ENCODE measurements around the gene NKD1.

The NKD1 gene

DNA sequence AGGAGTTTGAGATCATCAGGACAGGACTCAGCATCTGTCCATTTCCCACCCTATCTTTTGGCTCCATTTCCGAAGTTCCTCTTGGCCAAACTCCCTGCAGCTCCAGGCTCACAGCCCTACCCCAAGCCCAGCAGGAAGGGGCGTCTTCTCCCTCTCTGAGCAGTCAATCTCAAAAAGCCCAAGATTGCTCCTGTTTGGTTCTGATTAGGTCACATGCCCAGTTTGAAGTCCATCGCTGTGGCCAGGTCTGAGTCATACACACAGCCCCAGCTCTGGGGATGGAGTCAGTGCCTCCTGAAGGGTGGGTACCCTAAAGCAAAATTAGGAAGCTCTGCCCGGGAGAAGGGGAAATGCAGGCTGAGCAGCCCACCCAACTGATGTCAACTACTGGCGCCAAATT is 109.0 kb downstream of the NKD1 start:
- DNase-seq, result no peak

DNA sequence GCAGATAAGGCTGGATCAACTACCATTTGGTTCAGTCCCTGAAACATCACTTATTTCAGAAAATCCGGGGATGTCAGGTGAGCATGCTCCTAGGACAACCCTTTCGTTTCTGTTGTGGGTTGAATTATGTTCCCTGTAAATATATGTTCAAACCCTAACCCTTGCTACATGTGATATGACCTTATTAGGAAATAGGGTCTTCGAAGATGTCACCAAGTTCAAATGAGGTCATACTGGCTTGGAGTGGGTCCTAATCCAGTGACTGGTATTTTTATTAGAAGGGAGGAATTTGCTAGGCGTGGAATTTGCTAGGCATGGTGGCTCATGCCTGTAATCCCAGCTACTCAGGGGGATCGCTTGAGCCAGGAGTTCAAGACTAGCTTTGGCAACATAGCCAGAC is 111.6 kb downstream of the NKD1 start:
- no peak for DNase-seq

DNA sequence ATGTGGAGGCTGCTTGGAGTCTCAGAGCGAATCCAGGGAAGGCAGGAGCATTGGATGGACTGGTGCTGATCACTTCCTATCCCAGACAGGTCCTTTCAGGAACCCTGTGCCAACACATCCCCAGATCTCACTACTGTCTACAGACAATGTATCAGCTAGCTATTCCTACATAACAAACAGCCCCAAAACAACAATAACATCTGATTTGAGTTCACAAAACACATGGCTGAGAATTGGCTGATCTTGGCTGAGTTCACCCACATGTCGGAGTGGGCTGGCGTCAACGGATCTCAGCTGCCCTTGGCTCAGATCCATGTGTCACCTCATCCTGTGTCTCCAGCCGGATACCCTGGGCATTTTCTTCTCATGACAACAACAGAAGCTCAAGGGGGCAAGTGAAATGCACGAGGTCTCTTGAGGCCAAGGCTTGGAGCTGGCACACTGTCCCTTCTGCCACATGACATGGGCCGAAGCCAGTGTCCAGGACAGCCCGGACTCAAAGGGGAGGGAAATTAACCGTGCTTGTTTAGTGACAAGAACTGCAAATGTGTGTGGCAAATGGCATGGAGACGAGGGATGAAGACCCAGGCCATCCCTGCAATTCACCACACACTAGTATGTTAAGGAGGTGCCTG is 114.2 kb downstream of the NKD1 start:
- DNase-seq, result no peak

DNA sequence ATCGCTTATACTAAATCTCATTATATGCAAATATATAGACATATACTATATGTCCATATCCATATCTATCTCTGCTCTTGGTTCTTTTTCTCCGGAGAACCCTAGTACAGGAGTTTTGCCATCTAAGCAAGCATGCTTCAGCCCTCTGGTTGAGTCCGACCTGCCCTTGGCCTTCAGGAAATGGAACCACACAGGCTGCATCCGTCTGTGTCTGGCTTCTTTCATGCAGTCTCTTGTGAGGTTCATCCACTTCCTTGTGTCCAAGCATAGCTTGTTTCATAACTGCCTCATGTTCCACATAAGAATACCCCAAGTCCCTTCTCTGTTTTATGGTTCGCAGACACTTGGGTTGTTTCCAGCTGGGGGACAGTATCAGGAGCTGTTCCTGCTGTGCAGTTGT is 116.1 kb downstream of the NKD1 start:
- no peak for DNase-seq

DNA sequence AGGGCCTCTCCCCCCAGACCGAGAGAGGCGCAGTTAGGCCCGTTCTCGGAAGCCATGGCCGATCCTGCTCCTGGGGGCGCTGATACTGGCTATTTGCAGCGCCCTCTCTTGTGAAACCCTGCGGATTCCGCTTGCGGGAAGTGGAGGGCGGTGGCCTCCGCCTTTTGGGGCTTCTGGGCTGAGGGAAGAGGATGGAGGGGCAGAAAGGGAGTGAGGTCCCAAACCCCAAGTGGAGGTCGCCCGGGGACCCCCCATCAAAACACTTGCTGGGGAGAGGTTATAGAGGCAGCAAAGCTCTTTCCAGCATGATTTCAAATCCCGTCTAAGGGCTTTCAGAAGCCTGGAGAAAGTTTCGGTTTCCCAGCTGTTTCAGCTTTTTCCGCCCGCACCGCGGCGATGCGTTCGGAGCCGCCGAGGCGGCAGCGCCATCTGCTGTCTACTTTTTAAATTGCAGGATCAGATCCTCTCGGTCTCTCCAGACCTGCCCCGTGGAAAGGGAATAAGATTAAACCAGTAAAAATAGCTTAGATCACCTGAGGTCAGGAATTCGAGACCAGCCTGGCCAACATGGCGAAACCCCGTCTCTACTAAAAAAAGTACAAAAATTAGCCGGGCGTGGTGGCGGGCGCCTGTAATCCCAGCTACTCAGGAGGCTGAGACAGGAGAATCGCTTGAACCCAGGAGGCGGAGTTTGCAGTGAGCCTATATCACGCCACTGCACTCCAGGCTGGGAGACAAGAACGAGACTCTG is 117.1 kb downstream of the NKD1 start:
- peak; percentile 73 to 90 for DNase-seq

DNA sequence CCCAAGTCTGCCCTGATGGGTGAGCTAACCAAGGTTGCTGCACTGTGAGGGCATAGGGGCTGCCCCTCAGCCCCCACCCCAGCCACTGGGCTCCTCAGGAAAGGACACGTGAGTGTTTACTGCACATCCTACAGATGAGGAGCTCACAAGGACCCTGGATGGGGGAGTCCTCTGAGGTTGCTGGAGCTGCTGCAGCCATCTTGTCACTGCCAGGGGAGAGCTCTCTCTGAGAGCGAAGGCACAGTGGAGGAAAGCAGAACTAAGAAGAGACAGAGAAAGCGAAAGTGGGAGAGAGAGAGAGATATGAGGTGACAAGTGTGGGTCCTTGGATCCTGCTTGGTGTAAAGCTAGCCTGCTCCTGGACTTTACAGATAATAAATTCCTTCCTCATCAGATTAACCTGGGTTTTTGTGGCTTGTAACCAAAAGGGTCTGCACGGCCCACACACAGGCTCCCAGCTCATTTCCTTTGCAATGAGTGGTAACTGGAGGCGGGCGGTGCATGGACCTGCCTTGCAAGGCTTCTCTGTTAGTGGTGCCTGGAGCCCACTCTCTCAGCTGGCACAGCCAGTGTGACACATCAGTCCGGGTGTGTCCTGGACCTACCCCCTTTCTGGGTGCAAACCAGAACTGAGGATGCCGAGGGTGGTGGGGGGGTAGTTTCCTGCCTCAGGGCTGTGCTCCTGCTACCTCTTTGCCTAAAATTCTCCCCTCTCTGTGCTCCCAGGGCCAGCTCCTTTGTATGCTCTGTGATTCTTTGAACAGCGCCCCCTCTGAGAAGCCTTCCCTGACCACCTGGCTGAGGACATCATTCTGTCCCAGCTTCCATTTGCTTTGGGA is 118.7 kb downstream of the NKD1 start:
- DNase-seq, result peak; percentile 42 to 57

DNA sequence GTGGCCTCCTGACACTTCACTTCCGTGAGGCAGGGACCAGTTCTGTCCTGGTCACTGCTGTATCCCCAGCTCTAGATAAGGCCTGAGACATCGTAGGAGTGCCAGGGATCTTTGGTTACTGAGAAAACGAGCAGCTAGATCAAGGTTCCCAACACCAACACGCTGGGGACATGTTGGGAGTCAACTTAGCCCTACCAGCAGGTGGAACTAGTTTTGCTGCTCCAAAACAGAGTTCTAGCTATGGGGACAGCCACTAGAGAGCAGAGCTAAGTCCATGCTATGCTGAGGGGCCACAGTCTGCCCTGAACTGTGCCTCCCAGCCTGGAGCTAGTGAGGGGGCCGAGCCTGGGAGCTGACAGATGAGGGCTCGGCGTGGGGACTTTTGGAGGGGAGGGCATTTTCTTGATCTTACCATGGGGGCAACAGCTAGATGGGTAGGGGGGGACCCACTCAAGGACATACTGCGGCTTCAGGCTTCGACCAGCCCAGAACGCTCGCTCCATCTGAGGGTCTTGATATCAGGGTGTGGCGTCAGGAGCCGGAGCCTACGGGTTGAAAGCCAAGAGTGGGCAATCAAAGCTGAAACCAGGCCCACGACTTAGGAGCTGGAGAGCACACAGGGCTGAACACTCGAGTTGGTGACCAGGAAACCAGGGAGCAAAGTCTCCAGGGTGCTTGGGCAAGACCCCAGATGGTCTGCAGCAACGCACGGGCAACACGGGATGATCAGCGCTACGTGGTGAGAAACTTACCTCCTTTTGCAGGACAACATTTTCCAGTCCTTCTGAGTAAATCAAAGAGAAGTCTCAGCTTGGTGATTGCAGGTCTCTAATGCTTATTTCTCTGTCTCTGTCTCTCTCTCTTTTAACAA is 119.5 kb downstream of the NKD1 start:
- DNase-seq, result no peak

DNA sequence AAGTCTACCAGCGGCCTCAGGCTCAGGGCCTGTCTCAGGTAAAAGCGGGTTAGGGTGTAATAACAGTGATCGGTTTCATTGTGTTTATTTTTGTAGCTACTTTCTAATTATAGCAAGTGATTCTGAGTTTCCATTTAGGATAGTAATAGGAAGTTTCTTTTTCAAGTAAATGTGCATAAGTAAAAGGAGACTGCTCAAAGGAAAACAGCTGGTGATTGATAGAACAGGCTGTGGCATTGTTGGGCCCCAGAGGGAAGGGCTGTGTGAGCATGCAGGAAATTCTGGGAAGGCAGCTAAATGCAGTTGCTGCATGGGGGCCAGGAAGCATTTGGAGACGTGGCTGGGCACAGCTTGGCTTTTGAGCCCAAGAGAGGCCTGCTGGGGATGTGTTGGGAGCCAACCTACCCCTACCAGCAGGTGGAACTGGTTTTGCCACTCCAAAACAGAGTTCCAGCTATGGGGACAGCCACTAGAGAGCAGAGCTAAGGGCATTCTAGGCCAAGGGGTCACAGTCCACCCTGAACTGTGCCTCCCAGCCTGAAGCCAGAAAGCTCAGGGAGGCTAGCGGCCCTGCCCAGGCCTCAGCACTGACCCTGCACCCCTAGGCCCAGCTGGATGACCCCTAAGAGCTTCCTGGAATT is 120.3 kb downstream of the NKD1 start:
- no peak for DNase-seq

DNA sequence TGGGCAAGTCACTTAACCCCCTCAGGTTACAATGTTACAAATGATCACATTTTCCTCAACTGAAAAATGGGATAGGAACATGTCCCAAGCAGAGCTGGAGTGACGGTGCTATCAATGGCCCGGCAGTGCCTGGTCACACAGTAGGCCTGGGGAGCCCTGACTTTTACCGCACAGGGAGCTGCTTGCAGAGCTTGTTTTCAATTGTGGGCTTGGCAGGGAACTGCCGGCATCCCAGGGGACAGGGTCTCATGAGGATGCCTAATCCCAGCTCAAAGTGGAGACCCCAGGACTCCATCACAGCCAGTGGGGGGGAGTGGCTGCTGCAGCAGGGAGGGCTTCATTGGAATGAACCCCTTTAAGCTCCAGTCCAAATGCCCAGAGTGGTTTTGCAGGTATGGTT is 121.5 kb downstream of the NKD1 start:
- DNase-seq, result no peak

DNA sequence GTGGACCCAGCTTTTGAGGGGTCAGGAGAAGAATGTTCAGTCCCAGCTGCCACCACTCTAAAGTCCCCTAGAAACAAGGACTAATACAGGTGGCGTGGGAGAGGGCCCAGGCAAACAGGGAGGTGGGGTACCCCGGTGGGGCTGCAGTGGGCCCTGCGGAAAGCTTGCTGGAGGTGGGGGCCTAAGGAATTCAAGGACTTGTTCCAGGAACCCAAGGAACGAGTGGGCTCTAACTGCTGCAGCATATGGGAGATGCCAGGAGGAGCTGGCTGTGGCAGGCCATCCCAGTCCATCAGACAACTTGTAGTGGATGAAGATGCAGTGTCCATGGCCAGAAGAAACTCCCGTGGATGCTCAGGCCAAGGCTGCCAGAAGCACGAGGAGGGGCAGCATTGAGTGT is 122.3 kb downstream of the NKD1 start:
- DNase-seq, result no peak

DNA sequence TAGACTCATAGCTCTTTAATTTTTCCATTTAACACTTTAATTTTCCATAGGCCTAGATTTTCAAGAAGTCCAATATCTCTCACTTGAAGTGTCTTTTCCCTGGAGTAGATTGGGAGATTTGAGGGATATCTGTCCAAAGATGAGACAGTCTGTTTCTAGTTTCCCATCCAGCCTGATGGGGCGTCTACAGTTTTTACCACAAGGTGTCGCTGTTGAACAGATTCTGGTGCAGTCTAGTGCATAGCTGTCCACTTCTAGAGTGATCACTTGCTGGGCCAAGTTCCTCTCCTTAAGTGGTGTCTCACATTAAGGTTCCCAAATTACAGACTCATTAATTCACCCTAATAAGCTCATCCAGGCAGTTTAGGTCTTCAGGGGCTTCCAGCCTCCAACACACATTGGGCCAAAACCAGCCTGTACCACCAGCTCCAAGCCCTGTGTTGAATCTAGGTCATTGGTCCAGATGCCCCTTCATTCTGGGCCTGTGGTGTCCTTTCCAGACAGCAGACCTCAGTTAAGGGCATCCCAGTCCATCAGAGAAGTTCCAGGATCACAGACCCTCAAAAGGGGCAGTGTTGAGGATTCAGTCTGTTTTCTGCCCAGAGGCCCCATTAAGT is 123.6 kb downstream of the NKD1 start:
- peak in 1 of 2 donors; percentile 60 for DNase-seq

DNA sequence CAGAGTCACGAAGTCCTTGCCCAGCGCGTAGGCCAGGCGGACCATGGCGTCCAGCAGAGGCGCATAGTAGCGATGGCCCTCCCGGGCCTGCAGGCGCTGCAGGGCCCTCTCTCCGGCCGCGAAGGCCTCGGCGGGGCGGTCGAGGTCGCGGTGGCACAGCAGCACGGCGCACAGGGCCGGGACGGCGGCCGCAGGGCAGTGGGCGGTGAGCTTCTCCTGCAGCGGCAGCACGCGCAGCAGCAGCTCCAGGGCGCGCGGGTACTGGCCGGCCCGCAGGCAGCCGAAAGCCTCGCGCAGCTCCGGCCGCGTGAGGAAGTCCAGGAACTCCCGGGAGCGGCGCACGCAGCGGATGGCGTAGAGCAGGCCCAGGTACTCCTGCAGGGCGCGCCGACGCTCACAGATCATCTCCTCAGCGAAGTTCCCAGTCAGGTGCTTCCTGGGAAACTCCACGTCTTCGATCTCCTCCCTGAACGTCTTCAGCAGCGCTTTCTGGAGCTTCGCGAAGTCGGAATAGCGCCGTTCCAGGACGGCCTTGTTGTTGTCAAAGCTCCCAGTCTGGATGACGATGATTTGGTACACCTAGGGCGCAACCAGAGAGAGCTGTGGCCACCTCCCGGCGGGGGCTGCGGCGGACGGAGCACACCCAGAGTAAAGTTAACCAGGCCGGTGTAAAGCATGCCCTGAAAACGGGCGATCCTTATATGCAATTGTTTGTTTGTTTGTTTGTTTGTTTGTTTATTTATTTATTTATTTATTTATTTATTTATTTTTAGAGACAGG is 125.5 kb downstream of the NKD1 start:
- no peak for DNase-seq

DNA sequence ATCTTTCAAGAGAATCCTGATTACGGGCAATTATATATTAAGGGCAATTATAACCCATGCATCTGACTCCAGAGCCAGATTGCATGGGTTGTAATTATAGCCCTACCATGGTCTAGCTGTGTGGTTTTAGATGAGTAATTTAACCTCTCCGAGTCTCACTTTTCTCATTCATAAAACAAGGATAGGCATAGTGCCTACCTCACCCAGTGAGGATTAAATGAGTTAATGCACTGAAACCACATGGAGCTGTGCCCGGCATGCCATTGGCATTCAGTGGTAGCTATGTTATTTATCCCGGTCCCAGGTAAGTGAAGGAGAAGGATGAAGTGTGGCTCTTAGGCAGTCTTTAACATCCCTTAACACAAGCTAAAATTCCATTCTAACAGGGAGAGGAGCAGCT is 126.6 kb downstream of the NKD1 start:
- DNase-seq, result no peak

DNA sequence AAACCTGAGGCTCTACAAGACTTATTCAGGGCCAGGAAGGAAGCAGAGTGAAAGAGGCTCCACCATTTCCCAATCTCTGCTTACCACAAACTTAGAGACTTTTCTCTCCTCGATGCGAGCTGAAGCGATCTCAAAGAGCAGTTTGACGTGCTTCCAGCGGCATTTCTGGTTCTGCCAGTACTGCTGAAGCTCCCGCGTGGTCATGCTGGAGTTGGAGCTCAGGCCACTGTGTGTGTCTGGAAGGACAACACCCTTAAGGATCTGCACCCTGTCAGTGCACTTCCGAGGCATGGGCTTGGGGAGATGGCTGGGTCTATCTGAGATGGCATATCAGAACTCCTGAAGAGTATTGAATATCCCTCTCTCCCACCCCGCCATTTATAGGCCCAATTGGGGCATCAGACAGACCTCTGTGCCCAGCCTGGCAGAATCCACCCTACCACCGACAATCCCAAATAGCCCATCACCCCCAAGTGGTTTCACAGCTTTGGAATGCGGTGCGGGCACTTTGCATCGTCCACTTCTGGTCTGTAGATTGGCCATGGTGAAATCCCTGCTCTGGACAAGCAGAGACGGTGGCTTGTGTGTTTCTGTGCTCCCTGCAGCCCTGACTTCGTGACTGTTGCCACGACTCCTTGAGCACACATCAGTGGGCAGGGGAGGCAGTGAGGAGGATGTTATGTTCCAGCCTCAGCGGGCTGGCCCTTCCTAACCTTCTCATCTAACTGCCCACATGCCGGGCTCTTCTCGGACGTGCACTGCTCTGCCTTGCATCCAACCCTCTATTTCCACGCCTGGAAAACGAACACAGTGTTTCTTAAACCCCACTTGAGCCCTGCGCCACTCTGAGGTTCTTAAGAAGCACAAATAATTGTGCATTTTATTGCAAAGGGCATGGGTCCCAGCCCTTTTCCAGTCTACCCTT is 127.8 kb downstream of the NKD1 start:
- DNase-seq, result no peak

DNA sequence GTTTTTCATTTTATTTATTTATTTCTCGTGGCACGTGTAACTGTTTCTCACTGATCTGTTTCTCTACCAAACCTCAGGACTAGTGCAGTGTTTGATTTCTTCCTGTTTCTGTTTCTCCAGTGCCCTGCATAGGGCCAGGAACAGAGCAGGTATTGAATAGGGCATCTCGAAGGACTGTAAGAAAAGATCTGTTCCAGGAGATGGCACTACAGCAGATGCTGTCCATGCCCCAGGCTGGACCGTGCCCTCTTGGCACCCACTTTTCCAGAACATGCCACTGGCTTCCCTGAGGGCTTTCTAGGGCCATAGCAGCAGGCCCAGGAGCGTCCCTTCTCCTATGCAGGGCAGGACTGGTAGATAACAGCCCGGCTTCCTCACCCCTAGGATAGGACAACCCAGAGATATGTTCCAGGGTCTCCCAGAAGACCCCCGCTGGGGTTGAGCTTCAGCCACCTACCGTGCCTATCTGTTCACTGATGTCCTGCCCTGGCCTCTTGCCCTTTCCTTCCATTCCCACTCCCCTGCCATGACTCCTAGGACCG is 128.6 kb downstream of the NKD1 start:
- DNase-seq, result no peak

DNA sequence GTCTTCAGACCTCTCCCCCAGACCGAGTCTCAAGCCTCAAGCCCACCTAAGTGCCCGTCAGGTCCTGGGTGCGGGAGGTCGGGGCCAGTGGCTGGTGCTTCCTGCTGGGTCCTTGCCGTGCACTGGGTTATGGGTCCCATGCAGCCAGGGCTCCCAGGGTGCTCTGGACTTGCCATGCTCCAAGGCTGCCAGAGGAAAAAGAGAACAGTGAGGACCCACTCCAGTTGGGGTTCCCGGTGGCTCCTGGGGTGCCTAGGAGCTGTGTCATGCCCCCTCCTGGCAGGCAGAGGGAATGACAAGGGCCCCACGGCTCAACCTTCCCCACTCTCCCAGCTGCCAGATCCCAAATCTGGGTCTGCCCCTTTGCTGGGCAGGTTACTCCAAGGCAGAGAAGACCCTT is 129.2 kb downstream of the NKD1 start:
- DNase-seq, result no peak

DNA sequence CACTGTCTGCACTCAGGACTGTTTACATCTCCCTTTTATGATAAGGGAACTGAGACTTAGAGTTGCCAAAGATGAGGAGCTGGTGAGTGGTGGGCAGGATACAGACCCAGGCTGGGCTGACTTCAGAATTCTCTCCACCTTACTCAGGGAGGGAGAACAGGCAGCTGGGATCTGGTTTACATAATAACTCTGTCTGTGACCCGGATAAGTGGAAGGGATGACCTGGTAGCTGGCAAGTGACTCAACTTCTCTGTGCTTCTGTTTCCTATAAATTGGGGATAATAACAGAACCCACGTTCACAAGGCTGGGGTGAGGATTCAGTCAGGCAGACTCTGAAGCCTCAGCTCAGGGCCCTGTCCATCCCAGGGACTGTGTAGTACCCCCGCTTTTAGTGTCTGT is 130.3 kb downstream of the NKD1 start:
- no peak for DNase-seq

DNA sequence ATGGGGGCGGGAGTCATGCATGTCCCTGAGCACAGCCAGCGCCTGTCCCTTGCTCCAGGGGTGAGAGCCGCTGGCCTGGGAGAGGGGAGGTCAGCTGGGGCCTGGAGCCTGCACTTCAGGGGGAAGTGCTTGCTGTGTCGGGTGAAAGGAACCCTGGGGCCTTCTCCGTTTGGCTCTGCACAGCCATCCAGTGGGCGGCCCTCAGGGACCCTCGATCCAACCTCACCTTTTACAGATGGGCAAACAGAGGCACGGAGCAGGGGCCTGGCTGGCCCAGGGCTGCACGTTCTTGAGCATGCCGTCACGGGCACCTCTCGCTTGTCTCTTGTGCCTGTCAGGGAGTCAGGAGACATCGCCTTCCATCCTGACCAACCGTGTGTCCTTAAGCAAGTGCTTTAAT is 131.1 kb downstream of the NKD1 start:
- no peak for DNase-seq

DNA sequence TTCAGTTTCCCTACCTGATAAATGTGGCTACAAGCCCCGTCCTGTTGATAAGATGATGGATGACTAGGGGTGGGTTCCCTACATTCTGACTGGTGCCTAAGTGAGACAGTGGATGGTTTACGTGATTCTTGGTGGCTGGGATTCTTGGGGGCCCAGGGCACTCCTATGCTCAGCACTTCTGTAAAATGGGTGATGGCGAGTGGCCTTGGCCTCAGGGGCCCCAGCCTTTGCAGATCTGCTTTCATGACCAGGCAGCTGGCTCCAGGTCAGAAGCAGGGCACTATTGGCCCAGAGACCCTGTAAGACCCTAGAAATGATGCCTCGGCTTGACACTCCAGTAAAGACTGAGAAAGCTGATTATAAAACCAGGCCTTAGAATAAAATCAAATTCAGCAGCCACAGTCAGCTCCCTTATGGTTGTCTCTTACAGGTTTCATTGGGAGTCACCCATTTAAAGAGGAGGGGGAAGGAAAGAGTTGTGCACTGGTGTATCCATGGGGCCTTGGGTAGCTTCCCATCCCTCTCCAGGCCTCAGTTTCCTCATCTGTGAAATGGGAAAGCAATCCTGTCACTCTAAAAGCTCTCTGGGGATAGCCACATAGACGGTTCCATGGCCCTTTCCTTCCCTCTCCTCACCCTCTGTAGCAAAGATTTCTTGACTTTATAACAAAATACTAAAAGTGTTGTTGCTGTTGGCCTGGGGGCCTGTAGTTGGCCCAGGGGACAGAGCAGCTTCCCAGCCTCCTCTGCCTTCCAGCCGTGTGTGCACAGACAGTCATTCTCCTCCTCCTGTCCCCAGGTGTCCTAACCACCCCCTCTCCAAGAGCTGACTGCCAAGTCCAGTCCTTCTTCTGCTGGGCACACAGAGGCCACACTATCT is 131.7 kb downstream of the NKD1 start:
- no peak for DNase-seq

All from activated CD4-positive, alpha-beta T cell treated with anti-CD3 and anti-CD28 coated beads for 4 hours (primary cell).